Measurements from ENCODE around the gene RANGAP1. TPM values are rescaled to one million over a fixed set of nuclear protein-coding genes. Genes with fewer than 3 reads are reported as not detected.
A peak's percentile ranks its signal among the peaks of the same experiment; 100 is the strongest.

The RANGAP1 gene
- total and polyA plus RNA-seq, 2 of the 8 experiments (the other 6 are each of a cell fraction or from before 2014, with no cell fraction given), result 121 to 171 TPM

DNA sequence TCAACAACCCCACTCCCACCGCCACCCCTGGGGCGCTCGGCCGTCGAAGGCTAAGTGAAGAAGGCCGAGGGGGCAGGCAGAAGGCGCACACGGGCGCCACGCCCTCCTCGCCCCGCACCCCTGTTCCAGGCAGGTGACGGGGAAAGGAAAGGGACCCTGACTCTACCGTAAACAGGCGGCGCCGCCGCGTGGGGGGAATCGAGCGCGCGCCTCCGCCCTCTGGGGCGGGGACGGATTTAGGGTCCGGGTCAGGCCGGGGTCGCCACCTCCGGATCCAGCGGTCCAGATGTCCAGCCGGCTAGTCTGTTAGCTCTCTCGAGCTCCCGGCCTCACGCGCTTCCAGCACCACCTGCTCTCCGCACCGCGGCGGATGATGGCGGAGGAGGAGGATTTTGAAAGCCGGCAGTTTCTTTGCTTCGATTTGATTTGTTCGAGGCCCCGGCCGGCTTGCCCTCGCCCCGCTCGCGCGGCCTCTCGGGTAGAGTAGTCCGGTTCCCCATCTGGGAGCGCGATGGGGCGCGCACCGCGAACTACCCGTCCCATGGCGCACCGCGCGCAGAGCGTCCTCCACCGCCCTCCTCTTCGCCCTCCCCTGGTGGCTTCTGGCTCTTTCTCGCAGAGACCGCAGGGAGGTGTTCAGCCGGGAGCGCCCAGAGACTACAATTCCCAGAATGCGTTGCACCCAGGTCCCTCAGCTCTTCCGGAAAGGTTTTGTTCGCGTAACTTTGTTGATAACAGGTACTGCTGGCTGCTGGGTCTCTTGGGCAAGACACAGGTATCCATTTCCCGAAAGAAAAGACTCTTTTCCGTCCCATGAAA lies at the start of gene RANGAP1 (continued):
- TF ChIP-seq CBX8 (IDR thresholded peaks at IDR 0.05; ENCODE audit: borderline replicate concordance, low read depth, low read length), result no peak
- TF ChIP-seq SP2 (IDR thresholded peaks at IDR 0.05; ENCODE audit: low read length), result no peak
- no peak; the same call in 1 of the 2 replicates for TF ChIP-seq KDM1A (IDR thresholded peaks at IDR 0.05; ENCODE audit: borderline replicate concordance, low read length)
- TF ChIP-seq CTBP2 (IDR thresholded peaks at IDR 0.05; ENCODE audit: borderline replicate concordance, insufficient read depth, insufficient read length, low read length), result no peak
- no peak for TF ChIP-seq TCF12 (IDR thresholded peaks at IDR 0.05; ENCODE audit: low read depth, low read length)
- no peak for TF ChIP-seq NANOG (IDR thresholded peaks at IDR 0.05; ENCODE audit: insufficient read depth, low read depth, low read length, poor library complexity, severe bottlenecking)
- TF ChIP-seq TEAD4 (IDR thresholded peaks at IDR 0.05; ENCODE audit: low read depth, low read length), result 0 out of 2 replicates have a peak, but pooled peaks have one; percentile 24
- 0 out of 2 replicates have a peak, but pooled peaks have one; percentile 47 for TF ChIP-seq KDM5A (IDR thresholded peaks at IDR 0.05; ENCODE audit: low read length)
- peak; percentile 90 for TF ChIP-seq POLR2AphosphoS5 (IDR thresholded peaks at IDR 0.05; ENCODE audit: low read depth, low read length)
- TF ChIP-seq, protein P1, sequence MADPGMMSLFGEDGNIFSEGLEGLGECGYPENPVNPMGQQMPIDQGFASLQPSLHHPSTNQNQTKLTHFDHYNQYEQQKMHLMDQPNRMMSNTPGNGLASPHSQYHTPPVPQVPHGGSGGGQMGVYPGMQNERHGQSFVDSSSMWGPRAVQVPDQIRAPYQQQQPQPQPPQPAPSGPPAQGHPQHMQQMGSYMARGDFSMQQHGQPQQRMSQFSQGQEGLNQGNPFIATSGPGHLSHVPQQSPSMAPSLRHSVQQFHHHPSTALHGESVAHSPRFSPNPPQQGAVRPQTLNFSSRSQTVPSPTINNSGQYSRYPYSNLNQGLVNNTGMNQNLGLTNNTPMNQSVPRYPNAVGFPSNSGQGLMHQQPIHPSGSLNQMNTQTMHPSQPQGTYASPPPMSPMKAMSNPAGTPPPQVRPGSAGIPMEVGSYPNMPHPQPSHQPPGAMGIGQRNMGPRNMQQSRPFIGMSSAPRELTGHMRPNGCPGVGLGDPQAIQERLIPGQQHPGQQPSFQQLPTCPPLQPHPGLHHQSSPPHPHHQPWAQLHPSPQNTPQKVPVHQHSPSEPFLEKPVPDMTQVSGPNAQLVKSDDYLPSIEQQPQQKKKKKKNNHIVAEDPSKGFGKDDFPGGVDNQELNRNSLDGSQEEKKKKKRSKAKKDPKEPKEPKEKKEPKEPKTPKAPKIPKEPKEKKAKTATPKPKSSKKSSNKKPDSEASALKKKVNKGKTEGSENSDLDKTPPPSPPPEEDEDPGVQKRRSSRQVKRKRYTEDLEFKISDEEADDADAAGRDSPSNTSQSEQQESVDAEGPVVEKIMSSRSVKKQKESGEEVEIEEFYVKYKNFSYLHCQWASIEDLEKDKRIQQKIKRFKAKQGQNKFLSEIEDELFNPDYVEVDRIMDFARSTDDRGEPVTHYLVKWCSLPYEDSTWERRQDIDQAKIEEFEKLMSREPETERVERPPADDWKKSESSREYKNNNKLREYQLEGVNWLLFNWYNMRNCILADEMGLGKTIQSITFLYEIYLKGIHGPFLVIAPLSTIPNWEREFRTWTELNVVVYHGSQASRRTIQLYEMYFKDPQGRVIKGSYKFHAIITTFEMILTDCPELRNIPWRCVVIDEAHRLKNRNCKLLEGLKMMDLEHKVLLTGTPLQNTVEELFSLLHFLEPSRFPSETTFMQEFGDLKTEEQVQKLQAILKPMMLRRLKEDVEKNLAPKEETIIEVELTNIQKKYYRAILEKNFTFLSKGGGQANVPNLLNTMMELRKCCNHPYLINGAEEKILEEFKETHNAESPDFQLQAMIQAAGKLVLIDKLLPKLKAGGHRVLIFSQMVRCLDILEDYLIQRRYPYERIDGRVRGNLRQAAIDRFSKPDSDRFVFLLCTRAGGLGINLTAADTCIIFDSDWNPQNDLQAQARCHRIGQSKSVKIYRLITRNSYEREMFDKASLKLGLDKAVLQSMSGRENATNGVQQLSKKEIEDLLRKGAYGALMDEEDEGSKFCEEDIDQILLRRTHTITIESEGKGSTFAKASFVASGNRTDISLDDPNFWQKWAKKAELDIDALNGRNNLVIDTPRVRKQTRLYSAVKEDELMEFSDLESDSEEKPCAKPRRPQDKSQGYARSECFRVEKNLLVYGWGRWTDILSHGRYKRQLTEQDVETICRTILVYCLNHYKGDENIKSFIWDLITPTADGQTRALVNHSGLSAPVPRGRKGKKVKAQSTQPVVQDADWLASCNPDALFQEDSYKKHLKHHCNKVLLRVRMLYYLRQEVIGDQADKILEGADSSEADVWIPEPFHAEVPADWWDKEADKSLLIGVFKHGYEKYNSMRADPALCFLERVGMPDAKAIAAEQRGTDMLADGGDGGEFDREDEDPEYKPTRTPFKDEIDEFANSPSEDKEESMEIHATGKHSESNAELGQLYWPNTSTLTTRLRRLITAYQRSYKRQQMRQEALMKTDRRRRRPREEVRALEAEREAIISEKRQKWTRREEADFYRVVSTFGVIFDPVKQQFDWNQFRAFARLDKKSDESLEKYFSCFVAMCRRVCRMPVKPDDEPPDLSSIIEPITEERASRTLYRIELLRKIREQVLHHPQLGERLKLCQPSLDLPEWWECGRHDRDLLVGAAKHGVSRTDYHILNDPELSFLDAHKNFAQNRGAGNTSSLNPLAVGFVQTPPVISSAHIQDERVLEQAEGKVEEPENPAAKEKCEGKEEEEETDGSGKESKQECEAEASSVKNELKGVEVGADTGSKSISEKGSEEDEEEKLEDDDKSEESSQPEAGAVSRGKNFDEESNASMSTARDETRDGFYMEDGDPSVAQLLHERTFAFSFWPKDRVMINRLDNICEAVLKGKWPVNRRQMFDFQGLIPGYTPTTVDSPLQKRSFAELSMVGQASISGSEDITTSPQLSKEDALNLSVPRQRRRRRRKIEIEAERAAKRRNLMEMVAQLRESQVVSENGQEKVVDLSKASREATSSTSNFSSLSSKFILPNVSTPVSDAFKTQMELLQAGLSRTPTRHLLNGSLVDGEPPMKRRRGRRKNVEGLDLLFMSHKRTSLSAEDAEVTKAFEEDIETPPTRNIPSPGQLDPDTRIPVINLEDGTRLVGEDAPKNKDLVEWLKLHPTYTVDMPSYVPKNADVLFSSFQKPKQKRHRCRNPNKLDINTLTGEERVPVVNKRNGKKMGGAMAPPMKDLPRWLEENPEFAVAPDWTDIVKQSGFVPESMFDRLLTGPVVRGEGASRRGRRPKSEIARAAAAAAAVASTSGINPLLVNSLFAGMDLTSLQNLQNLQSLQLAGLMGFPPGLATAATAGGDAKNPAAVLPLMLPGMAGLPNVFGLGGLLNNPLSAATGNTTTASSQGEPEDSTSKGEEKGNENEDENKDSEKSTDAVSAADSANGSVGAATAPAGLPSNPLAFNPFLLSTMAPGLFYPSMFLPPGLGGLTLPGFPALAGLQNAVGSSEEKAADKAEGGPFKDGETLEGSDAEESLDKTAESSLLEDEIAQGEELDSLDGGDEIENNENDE (IDR thresholded peaks at IDR 0.05; ENCODE audit: insufficient replicate concordance, low read length), result no peak
